ENCODE data around the gene TRAF5.

- no peak for TF ChIP-seq CTCF (IDR thresholded peaks at IDR 0.05)
- no peak for TF ChIP-seq POLR2A (IDR thresholded peaks at IDR 0.05)
Measured at GRCh38 chr1:211332830-211333229, 6.2 kb downstream of the TRAF5 start.
